Measurements from ENCODE around the gene TRIM25. TPM values are rescaled to one million over a fixed set of nuclear protein-coding genes. Genes with fewer than 3 reads are reported as not detected.

TRIM25 gene
- total RNA-seq, 1 donor from 2014 or later = 19.2 TPM

- DNase-seq (ENCODE audit: low spot score) = no peak
- H3K4me3 Mint-ChIP-seq (ENCODE audit: unreplicated experiment) = no peak overlapping the region
- no peaks in the 10 kb centered on the region for H3K27me3 Mint-ChIP-seq (ENCODE audit: low read depth)
- no peak overlapping the region for H3K27ac Mint-ChIP-seq (ENCODE audit: unreplicated experiment)
- H3K4me1 Mint-ChIP-seq (ENCODE audit: low read depth) = no peaks in the 10 kb centered on the region
- no peaks in the 10 kb centered on the region for H3K9me3 Mint-ChIP-seq (ENCODE audit: low read depth)
- H3K36me3 Mint-ChIP-seq (ENCODE audit: low read depth) = peaks cover 18% of the 10 kb centered on the region
- TF ChIP-seq, protein P1, sequence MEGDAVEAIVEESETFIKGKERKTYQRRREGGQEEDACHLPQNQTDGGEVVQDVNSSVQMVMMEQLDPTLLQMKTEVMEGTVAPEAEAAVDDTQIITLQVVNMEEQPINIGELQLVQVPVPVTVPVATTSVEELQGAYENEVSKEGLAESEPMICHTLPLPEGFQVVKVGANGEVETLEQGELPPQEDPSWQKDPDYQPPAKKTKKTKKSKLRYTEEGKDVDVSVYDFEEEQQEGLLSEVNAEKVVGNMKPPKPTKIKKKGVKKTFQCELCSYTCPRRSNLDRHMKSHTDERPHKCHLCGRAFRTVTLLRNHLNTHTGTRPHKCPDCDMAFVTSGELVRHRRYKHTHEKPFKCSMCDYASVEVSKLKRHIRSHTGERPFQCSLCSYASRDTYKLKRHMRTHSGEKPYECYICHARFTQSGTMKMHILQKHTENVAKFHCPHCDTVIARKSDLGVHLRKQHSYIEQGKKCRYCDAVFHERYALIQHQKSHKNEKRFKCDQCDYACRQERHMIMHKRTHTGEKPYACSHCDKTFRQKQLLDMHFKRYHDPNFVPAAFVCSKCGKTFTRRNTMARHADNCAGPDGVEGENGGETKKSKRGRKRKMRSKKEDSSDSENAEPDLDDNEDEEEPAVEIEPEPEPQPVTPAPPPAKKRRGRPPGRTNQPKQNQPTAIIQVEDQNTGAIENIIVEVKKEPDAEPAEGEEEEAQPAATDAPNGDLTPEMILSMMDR (IDR thresholded peaks at IDR 0.05) = no peak
Measured at GRCh38 chr17:56849131-56849530, 64.7 kb downstream of the TRIM25 start.

GRCh38 chr17:56847106-56847505, 66.7 kb downstream of the TRIM25 start:
- no peaks in the 10 kb centered on the region for H3K9me3 Mint-ChIP-seq (ENCODE audit: low read depth)
- no peaks in the 10 kb centered on the region for H3K27me3 Mint-ChIP-seq (ENCODE audit: low read depth)
- TF ChIP-seq, protein P1 (IDR thresholded peaks at IDR 0.05) = no peak
- H3K4me1 Mint-ChIP-seq (ENCODE audit: low read depth) = no peaks in the 10 kb centered on the region
- H3K36me3 Mint-ChIP-seq (ENCODE audit: low read depth) = peaks cover 16% of the 10 kb centered on the region
- H3K27ac Mint-ChIP-seq (ENCODE audit: unreplicated experiment) = no peak overlapping the region
- no peak for DNase-seq (ENCODE audit: low spot score)
- H3K4me3 Mint-ChIP-seq (ENCODE audit: unreplicated experiment) = no peak overlapping the region

- Mint-ChIP-seq H3K27me3 (ENCODE audit: low read depth) (no peaks in the 10 kb centered on the region), H3K27ac (ENCODE audit: unreplicated experiment) (no peak overlapping the region), H3K9me3 (ENCODE audit: low read depth) (no peaks in the 10 kb centered on the region), H3K36me3 (ENCODE audit: low read depth) (peaks cover 16% of the 10 kb centered on the region), H3K4me1 (ENCODE audit: low read depth) (no peaks in the 10 kb centered on the region), H3K4me3 (ENCODE audit: unreplicated experiment) (no peak overlapping the region)
- TF ChIP-seq, protein P1 (IDR thresholded peaks at IDR 0.05) = no peak
- DNase-seq (ENCODE audit: low spot score) = no peak
Measured at GRCh38 chr17:56845934-56846333, 67.9 kb downstream of the TRIM25 start.

DNA sequence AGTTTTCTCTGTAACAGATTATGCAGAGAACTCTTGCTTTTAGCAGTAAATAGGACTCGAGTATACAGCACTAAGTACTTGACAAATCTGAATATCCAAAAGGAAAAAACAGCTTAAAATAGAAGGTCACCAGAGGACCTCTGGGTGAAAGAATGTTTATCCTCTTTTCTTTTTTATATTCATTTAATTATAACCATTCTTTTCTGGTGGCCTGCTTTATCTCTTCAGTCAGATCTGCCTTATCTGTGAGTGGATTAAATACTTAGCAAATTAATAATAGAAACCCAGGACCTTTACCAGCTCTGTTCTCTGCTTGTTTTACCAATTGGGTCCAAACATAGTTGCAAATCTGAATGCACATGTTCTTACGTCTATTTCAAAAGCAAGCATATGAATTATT, 71.3 kb downstream of the TRIM25 start:
- Mint-ChIP-seq H3K4me1 (ENCODE audit: low read depth) (no peaks in the 10 kb centered on the region), H3K36me3 (ENCODE audit: low read depth) (peaks cover 5% of the 10 kb centered on the region), H3K4me3 (ENCODE audit: unreplicated experiment) (no peak overlapping the region), H3K27ac (ENCODE audit: unreplicated experiment) (no peak overlapping the region), H3K27me3 (ENCODE audit: low read depth) (no peaks in the 10 kb centered on the region), H3K9me3 (ENCODE audit: low read depth) (no peaks in the 10 kb centered on the region)
- no peak for DNase-seq (ENCODE audit: low spot score)
- TF ChIP-seq, protein P1 (IDR thresholded peaks at IDR 0.05) = no peak

GRCh38 chr17:56838687-56839086, 75.2 kb downstream of the TRIM25 start:
- no peak for DNase-seq (ENCODE audit: low spot score)
- Mint-ChIP-seq H3K27me3 (ENCODE audit: low read depth) (no peaks in the 10 kb centered on the region), H3K9me3 (ENCODE audit: low read depth) (no peaks in the 10 kb centered on the region), H3K36me3 (ENCODE audit: low read depth) (peaks cover 2% of the 10 kb centered on the region), H3K4me1 (ENCODE audit: low read depth) (peaks cover 6% of the 10 kb centered on the region), H3K27ac (ENCODE audit: unreplicated experiment) (no peak overlapping the region), H3K4me3 (ENCODE audit: unreplicated experiment) (no peak overlapping the region)
- TF ChIP-seq, protein P1 (IDR thresholded peaks at IDR 0.05) = no peak

Other genes with a start within 250 kb of the TRIM25 start
- 1.5 to 1.8 TPM (median 1.6 TPM) in 3 replicates for gene C17orf67, start 80.1 kb downstream of the TRIM25 start, total RNA-seq
- 3.6 to 6.8 TPM (median 4.3 TPM) in 3 replicates for gene DGKE, start 79.9 kb downstream of the TRIM25 start, total RNA-seq
- 11.2 to 13.4 TPM (median 12.2 TPM) in 3 replicates for gene COIL, start 47.0 kb upstream of the TRIM25 start, total RNA-seq
- 44.3 to 67.0 TPM (median 50.8 TPM) in 3 replicates for gene SCPEP1, start 64.1 kb upstream of the TRIM25 start, total RNA-seq
- 11.5 to 14.8 TPM (median 14.2 TPM) in 3 replicates for gene AKAP1, start 171.2 kb upstream of the TRIM25 start, total RNA-seq